Measurements from ENCODE around the gene KIAA1671.

The KIAA1671 gene

DNA sequence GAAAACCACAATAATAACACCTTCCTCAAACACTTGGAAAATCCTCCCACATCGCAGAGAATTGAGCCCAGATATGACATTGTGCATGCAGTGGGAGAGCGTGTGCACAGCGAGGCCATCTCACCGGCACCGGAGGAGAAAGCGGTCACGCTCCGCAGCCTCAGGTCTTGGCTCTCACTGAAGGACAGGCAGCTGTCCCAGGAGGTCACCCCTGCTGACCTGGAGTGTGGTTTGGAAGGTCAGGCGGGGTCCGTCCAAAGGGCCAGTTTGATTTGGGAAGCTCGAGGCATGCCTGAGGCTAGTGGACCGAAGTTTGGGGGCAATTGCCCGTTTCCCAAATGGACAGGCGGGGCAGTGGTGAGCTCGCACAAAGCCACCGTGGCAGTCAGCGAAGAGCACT, 86.7 kb downstream of the KIAA1671 start:
- no peak for DNase-seq (ENCODE audit: low read depth in 3 of 3)

DNA sequence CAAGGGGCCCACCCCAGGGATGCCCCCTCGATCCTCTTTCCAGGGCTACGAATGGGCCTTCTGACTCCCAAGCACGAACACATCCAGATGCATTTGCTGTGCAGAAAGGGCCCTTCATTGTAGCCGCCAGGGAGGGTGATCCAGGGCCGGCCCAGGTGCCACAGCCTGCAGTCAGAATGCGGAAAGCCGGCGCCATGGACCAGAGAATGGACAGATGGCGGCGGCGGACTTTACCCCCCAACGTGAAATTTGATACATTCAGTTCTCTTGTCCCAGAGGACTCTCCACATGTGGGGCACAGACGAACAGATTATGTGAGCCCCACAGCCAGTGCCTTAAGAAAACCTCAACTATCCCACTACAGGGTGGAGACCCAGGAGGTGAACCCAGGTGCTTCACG, 87.2 kb downstream of the KIAA1671 start:
- DNase-seq (ENCODE audit: low read depth in 3 of 3), result no peak

- no peak for DNase-seq (ENCODE audit: low read depth in 3 of 3)
Measured at GRCh38 chr22:25045159-25045558, 92.6 kb downstream of the KIAA1671 start.

DNA sequence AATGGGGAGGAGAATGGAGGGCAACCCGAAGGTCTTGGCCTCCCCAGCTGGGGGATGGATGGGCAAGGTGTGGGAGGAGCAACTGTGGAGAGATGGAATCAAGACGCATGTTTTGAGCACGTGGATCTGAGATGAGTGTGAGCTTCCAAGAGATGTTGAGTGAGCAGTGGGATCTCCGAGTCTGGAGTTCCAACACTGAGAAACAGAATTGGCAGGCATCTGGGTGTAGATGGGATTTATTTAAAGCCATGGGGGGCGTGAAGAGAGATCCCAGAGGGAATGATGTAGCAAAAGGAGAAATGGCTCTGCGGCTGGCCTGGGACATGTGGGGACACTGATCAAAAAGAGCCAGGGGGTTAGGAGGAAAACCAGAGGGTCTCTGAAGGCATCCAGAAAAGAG, 95.6 kb downstream of the KIAA1671 start:
- no peak for DNase-seq (ENCODE audit: low read depth in 3 of 3)

DNA sequence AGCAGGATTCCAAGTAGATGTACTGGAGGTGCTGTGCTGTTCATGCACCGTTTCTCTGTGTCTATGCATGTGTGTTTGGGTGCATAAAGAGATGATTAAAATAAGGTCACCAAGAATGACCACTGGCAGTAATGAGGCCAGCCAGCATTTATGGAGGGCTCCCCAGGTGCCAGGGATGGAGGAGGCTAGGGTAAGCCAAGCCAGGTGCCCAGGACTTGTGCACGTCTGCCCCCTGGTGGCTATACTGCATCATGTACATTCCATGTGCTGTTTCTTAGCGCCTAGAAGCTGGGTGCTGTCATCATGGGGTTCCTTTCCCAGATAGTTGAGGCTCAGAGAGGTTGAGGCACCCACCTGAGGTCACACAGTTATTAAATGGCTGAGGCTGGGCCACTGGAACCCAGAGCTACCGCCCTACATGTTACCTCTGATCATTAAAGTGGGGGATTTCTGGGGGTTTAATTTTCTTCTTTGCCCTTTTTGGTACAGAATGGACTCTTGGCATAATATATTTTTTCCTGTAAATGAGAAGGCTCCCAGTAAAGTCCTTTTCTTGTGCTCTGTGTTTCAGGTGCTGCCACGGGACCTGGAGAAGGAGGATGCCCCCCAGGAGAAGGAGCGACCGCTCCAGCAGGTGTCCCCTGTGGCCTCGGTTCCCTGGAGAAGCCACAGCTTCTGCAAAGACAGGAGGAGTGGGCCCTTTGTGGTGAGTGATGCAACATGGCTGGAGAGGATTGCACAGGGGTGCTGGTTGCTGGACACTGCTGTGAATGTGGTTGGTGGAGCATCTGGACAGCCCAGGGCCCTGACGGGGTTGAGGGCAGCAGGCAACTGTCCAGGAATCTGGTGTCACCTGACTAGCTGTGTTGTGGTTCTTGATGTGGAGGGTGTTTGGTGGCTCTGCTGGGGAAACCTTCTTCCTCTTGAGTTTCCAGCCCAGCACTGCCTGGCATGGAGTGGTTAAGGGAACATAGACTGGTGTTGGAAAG, 96.4 kb downstream of the KIAA1671 start:
- DNase-seq (ENCODE audit: low read depth in 3 of 3), result peak in 2 of 3 donors; percentile 69 to 74

DNA sequence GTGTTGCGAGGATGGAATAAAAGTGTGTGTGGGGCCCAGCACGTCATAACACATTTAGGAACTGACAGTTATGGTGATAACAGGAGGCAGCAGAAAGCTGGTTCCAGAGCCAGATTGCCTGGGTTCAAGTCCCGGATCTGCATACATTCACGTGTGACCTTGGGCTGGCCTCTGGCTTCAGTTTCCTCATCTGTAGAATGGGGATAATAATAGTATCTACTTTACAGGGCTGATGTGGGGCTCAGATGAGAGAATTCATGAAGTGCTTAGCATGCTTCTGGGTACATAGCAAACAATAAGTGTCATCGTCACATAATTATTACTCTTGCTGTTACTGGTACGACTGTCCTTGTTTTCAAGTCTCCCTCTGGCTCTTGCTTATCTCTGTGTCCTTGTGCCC, 97.3 kb downstream of the KIAA1671 start:
- DNase-seq (ENCODE audit: low read depth in 3 of 3), result no peak

DNA sequence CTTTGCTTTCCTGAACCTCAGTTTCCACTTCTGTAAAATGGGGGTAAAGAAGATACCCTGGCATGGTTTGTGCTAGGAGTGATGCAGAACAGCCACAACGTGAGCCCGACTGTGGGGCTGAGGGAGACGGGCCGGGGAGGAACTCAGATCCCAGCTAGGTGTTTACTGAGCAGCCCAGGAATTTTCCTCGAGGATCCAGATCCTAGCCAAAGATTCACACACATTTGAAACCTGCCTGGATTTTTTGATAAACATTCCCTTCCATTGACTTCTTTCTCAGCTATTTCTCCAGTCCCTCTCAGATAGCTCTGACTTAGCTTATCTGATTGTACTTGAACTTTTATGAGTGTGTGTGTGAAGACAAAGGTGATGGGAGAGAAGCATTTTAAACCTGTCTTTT, 98.0 kb downstream of the KIAA1671 start:
- DNase-seq (ENCODE audit: low read depth in 3 of 3), result no peak

GRCh38 chr22:25051073-25051472, 98.6 kb downstream of the KIAA1671 start:
- DNase-seq (ENCODE audit: low read depth in 3 of 3), result no peak

DNA sequence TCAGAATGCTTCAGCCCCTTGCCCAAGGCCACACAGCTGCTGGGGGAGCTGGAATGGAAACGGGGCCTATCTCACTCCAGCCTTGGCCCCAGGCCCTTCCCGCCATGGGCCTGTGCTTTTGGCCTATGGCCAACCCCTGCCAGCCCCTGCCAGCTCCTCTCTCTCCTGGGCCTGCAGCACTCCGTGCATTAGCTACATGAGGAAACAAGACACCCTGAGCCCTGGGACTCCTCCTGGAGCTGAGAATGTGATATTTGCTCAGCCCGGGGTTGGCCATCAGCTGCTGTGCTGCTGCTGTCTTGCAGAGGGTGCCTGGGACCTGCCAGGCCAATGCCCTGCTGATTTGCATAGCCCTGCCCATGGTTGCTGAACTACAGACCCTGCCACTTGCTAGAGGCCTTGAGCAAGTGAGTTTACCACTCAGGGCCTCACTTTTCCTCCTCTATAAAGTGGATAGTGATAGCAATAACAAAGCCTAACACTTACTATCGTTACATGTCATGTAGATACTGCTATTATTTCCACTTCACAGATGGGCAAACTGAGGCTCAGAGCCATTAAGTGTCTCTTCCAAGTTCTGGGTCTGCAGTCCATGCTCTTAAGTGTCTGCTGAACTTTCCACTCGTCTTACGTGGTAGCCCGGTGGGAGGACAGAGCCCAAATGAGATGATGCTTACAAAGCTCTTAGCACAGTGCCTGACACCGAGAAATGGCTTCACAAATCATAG, 99.6 kb downstream of the KIAA1671 start:
- DNase-seq (ENCODE audit: low read depth in 3 of 3), result no peak

GRCh38 chr22:25053153-25053805, 100.8 kb downstream of the KIAA1671 start:
- DNase-seq (ENCODE audit: low read depth in 3 of 3), result no peak

DNA sequence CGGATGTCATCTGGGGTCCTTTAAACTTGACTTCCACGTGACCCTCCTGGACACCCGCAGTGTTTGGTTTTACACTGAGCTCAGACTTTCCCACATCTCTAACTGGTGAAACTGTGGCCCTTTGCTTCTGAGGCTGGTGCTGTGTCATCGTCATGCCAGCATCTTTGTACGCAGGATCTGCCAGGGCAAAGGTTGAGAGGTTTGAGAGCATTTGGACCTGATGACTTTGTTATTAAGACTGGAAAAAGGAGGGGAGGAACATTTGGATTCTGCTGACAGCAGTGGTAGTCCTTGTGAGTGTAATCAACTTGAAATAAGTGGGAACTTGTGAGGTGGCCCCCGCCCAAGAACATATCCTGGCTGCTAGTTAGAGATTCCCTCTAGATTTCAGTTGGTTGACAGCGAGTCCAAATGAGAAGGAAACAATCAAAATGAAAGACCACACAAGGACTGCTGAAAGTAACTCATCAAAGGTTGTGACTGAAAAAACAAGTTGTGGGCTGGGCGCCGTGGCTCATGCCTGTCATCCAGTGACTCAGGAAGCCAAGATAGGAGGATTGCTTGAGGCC, 102.5 kb downstream of the KIAA1671 start:
- peak in 2 of 3 donors; percentile 57 to 72 for DNase-seq (ENCODE audit: low read depth in 3 of 3)

GRCh38 chr22:25057013-25057881, 104.7 kb downstream of the KIAA1671 start:
- DNase-seq (ENCODE audit: low read depth in 3 of 3), result peak; percentile 71 to 76 (median 74)

GRCh38 chr22:25059438-25059837, 106.9 kb downstream of the KIAA1671 start:
- no peak for DNase-seq (ENCODE audit: low read depth in 3 of 3)

GRCh38 chr22:25060522-25061071, 108.1 kb downstream of the KIAA1671 start:
- no peak for DNase-seq (ENCODE audit: low read depth in 3 of 3)

DNA sequence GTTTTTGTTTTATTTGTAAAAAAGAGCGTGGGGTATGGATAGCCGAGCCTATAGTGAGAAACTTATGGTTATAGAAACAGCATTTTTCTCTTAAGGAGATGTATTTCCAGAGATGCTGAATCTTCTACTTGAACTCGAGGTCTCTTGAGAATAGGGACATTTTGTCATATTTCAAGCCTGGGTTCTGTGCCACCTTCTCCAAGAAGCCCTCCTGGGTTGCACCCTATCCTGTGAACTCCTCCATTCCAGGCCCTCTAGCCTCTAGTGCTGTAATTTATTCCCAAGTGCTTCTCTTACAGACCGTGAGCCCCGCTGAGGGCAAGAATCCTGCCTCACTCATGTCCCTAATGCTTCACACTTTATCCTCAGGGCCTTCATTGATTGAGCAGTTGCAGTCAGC, 108.6 kb downstream of the KIAA1671 start:
- DNase-seq (ENCODE audit: low read depth in 3 of 3), result no peak

DNA sequence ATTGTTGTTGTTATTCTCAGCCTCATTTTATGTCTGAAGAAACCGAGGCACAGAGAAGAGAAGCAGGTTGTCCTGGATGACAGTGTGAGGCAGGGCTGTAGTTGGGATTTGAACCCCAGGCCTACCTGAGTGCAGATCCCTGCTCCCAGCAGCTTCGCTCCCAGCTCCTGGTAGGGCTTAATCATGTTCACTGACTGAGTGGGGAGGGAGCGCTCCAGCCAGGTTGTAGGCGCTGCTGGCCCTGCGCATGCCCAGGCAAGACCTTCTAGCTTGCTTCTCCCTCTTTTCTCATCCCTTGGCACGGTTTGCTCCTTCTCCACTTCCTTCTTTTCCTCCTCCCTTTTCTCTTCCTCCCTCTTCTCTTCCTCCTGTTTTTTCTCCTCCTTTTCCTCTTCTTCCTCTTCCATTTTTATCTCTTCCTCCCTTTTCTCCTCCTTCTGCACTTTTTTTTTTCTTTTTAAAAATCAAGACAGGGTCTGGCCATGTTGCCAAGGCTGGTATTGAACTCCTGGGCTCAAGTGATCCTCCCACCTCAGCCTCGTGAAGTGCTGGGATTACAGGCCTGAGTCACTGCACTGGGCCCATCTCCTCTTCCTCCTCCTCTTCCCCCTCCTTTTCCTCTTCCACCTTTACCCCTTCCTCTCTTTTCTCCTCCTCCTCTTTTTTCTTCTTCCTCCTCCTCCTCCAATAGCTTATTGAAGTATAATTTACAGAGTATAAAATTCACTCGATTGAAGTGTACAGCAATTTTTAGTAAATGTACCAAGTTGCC, 109.3 kb downstream of the KIAA1671 start:
- no peak for DNase-seq (ENCODE audit: low read depth in 3 of 3)

- no peak for DNase-seq (ENCODE audit: low read depth in 3 of 3)
Measured at GRCh38 chr22:25062386-25063085, 110.0 kb downstream of the KIAA1671 start.

DNA sequence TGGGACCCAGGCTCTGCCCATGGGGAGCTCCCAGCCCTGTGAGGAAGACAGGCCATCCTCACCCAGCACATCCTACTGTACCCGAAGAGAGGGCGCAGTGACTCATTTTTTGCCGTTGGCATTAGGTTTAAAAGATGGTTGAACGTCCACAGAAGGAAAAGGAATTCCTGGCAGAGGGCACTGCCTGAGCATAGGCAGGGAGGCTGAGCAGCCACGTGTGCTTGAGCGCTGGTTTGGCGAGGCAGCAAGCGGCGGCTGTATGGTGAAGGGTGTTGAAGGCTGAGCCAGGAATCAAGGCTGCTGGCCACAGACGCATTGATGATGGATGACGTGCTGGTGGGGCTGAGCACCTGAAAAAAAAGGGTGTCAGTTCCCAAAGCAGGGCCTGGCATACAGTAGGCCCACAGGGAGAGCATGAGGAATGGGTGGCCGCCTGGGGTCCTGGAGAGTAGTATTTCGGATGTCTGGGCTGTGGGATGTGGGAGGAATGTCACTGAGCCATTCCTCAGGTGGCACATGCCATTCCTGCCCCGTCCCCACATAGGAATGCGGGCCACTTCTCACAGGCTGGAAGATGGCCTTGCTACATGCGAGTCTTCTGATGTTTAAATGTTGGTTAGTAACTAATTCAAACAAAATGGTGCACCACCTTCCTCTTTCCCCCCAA, 112.5 kb downstream of the KIAA1671 start:
- no peak for DNase-seq (ENCODE audit: low read depth in 3 of 3)
